H1 (cell line): ENCODE measurements around the gene CLDN24. TPM values are rescaled to one million over a fixed set of nuclear protein-coding genes. Genes with fewer than 3 reads are reported as not detected.

Experiments used
- BCL11A ChIP-seq, 2 experiments: IDR thresholded peaks; one replicate each; pipeline ENCODE4 v1.6.1; 2011; ENCODE audit warnings: low read depth in 2 of 2, low read length in 2 of 2, mild to moderate bottlenecking in 2 of 2
- CBX5 ChIP-seq: fragments of 300-800, 300-1000 bp; sonication (generic); IDR thresholded peaks from 2 replicates; pipeline ENCODE4 v1.7.1; 2016; ENCODE audit warnings: antibody characterized with exemption, low read length, low read depth
- POLR2AphosphoS5 ChIP-seq: IDR thresholded peaks from 2 replicates; pipeline ENCODE4 v1.6.1; 2011; ENCODE audit warnings: low read depth, low read length
- SIX5 ChIP-seq: IDR thresholded peaks from 2 replicates; pipeline ENCODE4 v1.6.1; 2011; ENCODE audit warnings: mild to moderate bottlenecking, low read depth, low read length
- polyA plus RNA-seq, 7 experiments: library from polyadenylated mRNA; depleted of rRNA in 3 of 7; stranded (reverse) in 5 of 7; unstranded in 2 of 7; fragments of >200 nt in 5 of 7; fragments of 200-250 nt in 2 of 7; gene quantifications; 1 replicate in 5 of 7; 2 replicates in 1 of 7; 4 replicates in 1 of 7; pipeline versions ENCODE4 v1.2.1 to v1.2.3, GENCODE V29; 2011 to 2013; ENCODE audit warnings: missing spikeins in 2 of 7, mixed read lengths in 2 of 7
- total RNA-seq: library from RNA; stranded (reverse); fragmentation: NEBNext Ultra II Directional; extraction: Animal tissue kit (Norgen Biotek cat#: 25700); gene quantifications from 2 replicates; pipeline ENCODE4 v1.2.1, GENCODE V29; 2021
- TF ChIP-seq, protein P1 (sequence below), 3 experiments: IDR thresholded peaks; 1 replicate in 2 of 3; 2 replicates in 1 of 3; pipeline versions ENCODE4 v1.5.1 to v1.6.1; 2011; ENCODE audit warnings: low read length in 3 of 3, mild to moderate bottlenecking in 3 of 3, inconsistent platforms in 2 of 3, low read depth in 1 of 3, moderate library complexity in 1 of 3; ENCODE audit not compliant: insufficient read depth in 1 of 3; ENCODE audit errors: control extremely low read depth in 1 of 3

CLDN24 gene
- total and polyA plus RNA-seq, 2 of the 8 experiments (the other 6 are each of a cell fraction or from before 2014, with no cell fraction given): not detected

DNA sequence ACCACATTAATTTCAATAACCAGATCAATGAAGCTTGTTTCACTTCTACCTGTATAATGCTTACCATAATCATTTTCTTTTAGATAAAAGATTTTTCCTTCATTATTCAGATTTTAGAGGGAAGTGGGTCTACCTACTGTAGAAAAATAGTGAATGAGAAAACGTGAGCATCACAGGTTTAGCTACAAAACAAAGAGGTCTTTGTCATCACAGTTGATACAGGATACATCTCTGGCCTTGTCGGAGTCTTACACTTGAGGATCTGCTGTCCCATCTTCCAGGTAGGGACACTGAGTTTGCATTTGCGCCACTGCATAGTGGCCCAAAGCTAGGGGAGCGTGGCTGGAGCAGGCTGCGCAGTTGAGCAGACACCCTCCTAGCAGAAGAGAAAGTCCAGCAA, 710 bp downstream of the CLDN24 start (continued):
- TF ChIP-seq, protein P1, sequence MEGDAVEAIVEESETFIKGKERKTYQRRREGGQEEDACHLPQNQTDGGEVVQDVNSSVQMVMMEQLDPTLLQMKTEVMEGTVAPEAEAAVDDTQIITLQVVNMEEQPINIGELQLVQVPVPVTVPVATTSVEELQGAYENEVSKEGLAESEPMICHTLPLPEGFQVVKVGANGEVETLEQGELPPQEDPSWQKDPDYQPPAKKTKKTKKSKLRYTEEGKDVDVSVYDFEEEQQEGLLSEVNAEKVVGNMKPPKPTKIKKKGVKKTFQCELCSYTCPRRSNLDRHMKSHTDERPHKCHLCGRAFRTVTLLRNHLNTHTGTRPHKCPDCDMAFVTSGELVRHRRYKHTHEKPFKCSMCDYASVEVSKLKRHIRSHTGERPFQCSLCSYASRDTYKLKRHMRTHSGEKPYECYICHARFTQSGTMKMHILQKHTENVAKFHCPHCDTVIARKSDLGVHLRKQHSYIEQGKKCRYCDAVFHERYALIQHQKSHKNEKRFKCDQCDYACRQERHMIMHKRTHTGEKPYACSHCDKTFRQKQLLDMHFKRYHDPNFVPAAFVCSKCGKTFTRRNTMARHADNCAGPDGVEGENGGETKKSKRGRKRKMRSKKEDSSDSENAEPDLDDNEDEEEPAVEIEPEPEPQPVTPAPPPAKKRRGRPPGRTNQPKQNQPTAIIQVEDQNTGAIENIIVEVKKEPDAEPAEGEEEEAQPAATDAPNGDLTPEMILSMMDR (IDR thresholded peaks at IDR 0.05; ENCODE audit: control extremely low read depth in 1 of 3, insufficient read depth in 1 of 3, low read depth in 1 of 3, low read length in 3 of 3): no peak
- TF ChIP-seq POLR2AphosphoS5 (no peak), BCL11A (IDR thresholded peaks at IDR 0.05; ENCODE audit: low read depth in 2 of 2, low read length in 2 of 2) (no peak), SIX5 (no peak), CBX5 (no peak)
- TF ChIP-seq, all 59 proteins: peak for 0
